Measurements from ENCODE around the gene CNKSR1. TPM values are rescaled to one million over a fixed set of nuclear protein-coding genes. Genes with fewer than 3 reads are reported as not detected.

Gene CNKSR1
- total and polyA plus RNA-seq, 2 of the 13 experiments (the other 11 are each of a cell fraction or from before 2014, with no cell fraction given): 3.4 to 8.9 TPM

- TF ChIP-seq GPBP1L1 (CRISPR knock-in tag; IDR thresholded peaks at IDR 0.05) (no peak), GMEB2 (CRISPR knock-in tag; IDR thresholded peaks at IDR 0.05; ENCODE audit: low read depth) (no peak), ZNF513 (CRISPR knock-in tag; conservative IDR thresholded peaks at IDR 0.05) (no peak), TCF12 (IDR thresholded peaks at IDR 0.05) (no peak), TCF12 (CRISPR knock-in tag; IDR thresholded peaks at IDR 0.05) (0 out of 2 replicates have a peak, but pooled peaks have one; percentile 18), HCFC1 (IDR thresholded peaks at IDR 0.05; ENCODE audit: low read depth, low read length) (no peak), NAIF1 (CRISPR knock-in tag; IDR thresholded peaks at IDR 0.05; ENCODE audit: borderline replicate concordance) (no peak), ELF3 (CRISPR knock-in tag; IDR thresholded peaks at IDR 0.05) (peak; percentile 26; the same call in 1 of the 2 replicates), MAFG (CRISPR knock-in tag; IDR thresholded peaks at IDR 0.05) (no peak), GLI4 (CRISPR knock-in tag; IDR thresholded peaks at IDR 0.05; ENCODE audit: borderline replicate concordance) (no peak), BRCA1 (CRISPR knock-in tag; IDR thresholded peaks at IDR 0.05) (no peak), EED (CRISPR knock-in tag; IDR thresholded peaks at IDR 0.05) (peak; percentile 79; the same call in 1 of the 2 replicates), NCOR1 (IDR thresholded peaks at IDR 0.05; ENCODE audit: borderline replicate concordance, low read length) (no peak; the same call in 1 of the 2 replicates), MED13 (CRISPR knock-in tag; IDR thresholded peaks at IDR 0.05) (no peak), XBP1 (CRISPR knock-in tag; IDR thresholded peaks at IDR 0.05) (no peak), ZBTB8A (CRISPR knock-in tag; IDR thresholded peaks at IDR 0.05; ENCODE audit: borderline replicate concordance, low read depth) (no peak), POGK (CRISPR knock-in tag; conservative IDR thresholded peaks at IDR 0.05) (0 out of 2 replicates have a peak, but pooled peaks have one; percentile 82), PAXIP1 (CRISPR knock-in tag; conservative IDR thresholded peaks at IDR 0.05) (peak; percentile 55; the same call in 1 of the 2 replicates)
These were observed 56.8 kb downstream of the CNKSR1 start, which contains the start of gene CEP85 (continued) for GRCh38 chr1:26233903-26234643.

Data from HepG2 (cell line).